Measurements from ENCODE around the gene DISP2. TPM values are rescaled to one million over a fixed set of nuclear protein-coding genes. Genes with fewer than 3 reads are reported as not detected.

The DISP2 gene
- total RNA-seq, 1 donor from 2014 or later = 3.2 TPM

DNA sequence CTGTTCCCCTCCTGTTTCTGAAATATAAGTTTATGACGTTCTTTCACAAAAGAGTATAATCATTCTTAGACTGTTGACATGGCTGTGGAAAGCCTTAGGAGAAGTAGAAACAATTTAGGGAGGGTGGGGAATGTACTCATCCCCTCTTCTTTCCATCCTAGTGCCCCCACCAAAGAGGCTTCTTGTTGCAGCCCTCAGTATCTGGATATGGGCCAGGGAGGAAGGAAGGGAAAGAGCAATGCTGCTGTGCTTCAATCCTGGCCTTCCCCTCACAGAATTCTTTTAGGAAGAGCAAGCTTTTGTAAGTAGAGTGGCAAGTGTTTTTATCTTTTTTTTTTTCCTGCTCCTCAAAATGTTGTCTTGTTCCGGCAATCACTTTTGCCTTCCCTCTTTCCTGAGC is 32.8 kb upstream of the DISP2 start:
- no peaks in the 10 kb centered on the region for H3K36me3 ChIP-seq (ENCODE audit: control insufficient read depth, insufficient read depth, low read length)
- no peak overlapping the region for H3K4me3 ChIP-seq (ENCODE audit: low read depth, low read length)
- no peak for DNase-seq (ENCODE audit: low read depth)
- no peaks in the 10 kb centered on the region for H3K27me3 ChIP-seq (ENCODE audit: control insufficient read depth, insufficient read depth, low read length)
- TF ChIP-seq, protein P1, sequence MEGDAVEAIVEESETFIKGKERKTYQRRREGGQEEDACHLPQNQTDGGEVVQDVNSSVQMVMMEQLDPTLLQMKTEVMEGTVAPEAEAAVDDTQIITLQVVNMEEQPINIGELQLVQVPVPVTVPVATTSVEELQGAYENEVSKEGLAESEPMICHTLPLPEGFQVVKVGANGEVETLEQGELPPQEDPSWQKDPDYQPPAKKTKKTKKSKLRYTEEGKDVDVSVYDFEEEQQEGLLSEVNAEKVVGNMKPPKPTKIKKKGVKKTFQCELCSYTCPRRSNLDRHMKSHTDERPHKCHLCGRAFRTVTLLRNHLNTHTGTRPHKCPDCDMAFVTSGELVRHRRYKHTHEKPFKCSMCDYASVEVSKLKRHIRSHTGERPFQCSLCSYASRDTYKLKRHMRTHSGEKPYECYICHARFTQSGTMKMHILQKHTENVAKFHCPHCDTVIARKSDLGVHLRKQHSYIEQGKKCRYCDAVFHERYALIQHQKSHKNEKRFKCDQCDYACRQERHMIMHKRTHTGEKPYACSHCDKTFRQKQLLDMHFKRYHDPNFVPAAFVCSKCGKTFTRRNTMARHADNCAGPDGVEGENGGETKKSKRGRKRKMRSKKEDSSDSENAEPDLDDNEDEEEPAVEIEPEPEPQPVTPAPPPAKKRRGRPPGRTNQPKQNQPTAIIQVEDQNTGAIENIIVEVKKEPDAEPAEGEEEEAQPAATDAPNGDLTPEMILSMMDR (IDR thresholded peaks at IDR 0.05; ENCODE audit: insufficient read depth, low read length, poor library complexity, severe bottlenecking) = no peak

DNA sequence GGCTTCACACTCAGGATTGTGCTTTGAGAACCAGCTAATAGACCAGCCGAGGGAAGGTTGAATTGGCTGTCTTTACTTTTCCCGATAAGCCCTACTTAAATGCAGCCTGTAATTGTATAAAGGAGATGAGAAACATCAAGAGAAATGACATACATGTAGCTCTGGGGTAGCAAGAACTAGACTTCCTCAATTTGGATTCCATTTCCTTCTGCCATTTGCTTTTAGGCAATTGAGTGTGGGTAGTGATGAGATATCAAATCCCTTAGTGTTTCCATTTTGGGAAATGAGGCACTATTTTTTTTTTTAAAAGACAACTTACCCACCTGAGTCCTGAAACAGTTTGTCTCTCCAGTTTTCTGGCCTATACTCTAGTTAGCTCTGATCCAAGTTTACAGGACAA is 32.3 kb upstream of the DISP2 start:
- Histone ChIP-seq H3K36me3 (ENCODE audit: control insufficient read depth, insufficient read depth, low read length) (no peaks in the 10 kb centered on the region), H3K4me3 (ENCODE audit: low read depth, low read length) (no peak overlapping the region), H3K27me3 (ENCODE audit: control insufficient read depth, insufficient read depth, low read length) (no peaks in the 10 kb centered on the region)
- TF ChIP-seq, protein P1 (IDR thresholded peaks at IDR 0.05; ENCODE audit: insufficient read depth, low read length, poor library complexity, severe bottlenecking) = no peak
- DNase-seq (ENCODE audit: low read depth) = no peak

DNA sequence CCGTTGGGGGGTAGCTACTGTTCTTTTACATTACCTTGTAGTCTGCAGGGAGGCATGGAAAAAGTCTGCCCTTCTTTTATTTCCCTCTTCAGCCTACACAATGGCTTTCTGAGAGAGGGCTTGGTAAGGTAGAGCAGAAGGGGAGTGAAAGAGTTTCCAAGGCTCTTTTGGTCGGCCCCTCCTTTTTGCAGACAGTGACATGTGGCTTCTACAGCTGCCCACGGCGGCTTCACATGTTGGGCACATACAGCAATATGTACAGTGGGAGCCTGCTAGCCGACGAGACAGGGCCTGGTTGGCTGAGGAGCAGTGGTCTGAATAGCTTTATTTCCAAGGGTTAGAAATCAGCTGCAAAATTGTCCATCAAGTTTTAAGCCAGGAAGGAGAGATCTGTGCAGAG is 30.6 kb upstream of the DISP2 start:
- no peak overlapping the region for H3K4me3 ChIP-seq (ENCODE audit: low read depth, low read length)
- TF ChIP-seq, protein P1 (IDR thresholded peaks at IDR 0.05; ENCODE audit: insufficient read depth, low read length, poor library complexity, severe bottlenecking) = no peak
- no peaks in the 10 kb centered on the region for H3K36me3 ChIP-seq (ENCODE audit: control insufficient read depth, insufficient read depth, low read length)
- DNase-seq (ENCODE audit: low read depth) = no peak
- no peaks in the 10 kb centered on the region for H3K27me3 ChIP-seq (ENCODE audit: control insufficient read depth, insufficient read depth, low read length)

DNA sequence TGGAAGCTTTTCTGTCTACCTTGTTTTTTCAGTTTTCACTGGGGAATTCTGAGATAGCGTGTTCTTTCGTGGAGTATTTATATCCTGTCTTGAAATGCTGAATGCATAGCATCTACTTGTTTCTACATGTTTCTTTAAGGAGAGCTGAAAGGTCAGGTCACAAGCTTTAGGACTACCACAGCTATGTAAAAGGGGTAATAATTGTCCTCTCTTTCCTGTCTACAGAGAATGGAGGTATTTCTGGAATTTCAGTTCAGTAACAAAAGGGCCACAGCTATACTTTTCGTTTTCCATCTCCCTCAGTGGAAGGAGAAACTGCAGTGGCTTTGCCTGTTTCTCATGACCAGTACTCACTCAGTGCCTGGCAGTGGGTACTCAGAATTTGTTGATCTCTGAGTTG is 29.8 kb upstream of the DISP2 start:
- H3K27me3 ChIP-seq (ENCODE audit: control insufficient read depth, insufficient read depth, low read length) = no peaks in the 10 kb centered on the region
- no peak overlapping the region for H3K4me3 ChIP-seq (ENCODE audit: low read depth, low read length)
- no peaks in the 10 kb centered on the region for H3K36me3 ChIP-seq (ENCODE audit: control insufficient read depth, insufficient read depth, low read length)
- TF ChIP-seq, protein P1 (IDR thresholded peaks at IDR 0.05; ENCODE audit: insufficient read depth, low read length, poor library complexity, severe bottlenecking) = no peak
- DNase-seq (ENCODE audit: low read depth) = no peak

DNA sequence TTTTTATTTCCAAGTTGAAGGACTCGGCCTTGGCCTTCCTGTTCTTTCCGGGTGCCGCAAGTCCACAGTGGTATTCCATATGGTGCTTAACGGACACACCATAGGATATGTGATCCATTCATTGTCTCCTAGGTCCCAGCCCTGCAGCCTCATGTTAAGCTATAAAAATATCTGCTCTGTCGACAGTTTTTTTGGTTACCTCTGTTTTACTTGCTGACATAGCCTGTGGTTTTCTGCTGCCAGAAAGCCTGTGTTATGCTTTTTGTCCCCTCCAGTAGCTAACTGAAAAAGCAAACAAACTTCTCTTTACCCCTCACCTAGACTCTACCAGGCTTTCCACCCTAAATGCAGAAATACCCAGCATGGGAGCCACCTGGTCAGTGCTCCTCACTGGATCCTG is 29.3 kb upstream of the DISP2 start:
- H3K27me3 ChIP-seq (ENCODE audit: control insufficient read depth, insufficient read depth, low read length) = no peaks in the 10 kb centered on the region
- DNase-seq (ENCODE audit: low read depth) = no peak

DNA sequence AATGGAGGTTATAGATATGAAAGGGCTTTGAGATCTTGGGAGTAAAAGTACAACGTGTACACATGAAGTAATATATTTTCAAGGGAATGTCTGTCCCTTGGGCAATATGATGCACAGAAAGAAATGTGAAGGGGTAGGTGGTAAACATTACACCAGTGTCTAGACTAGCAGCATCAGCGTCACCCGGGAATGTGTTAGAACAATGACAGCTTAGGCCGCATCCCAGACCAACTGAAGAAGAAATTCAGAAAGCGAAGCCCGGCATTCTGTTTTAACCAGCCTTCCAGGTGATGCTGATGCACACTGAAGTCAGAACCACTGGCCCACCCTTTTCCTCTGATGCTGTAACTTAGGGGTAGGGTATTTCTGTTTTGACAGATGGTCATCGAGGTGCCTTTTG is 28.2 kb upstream of the DISP2 start:
- H3K27me3 ChIP-seq (ENCODE audit: control insufficient read depth, insufficient read depth, low read length) = no peaks in the 10 kb centered on the region
- TF ChIP-seq, protein P1 (IDR thresholded peaks at IDR 0.05; ENCODE audit: insufficient read depth, low read length, poor library complexity, severe bottlenecking) = no peak
- no peak for DNase-seq (ENCODE audit: low read depth)
- no peaks in the 10 kb centered on the region for H3K36me3 ChIP-seq (ENCODE audit: control insufficient read depth, insufficient read depth, low read length)
- no peak overlapping the region for H3K4me3 ChIP-seq (ENCODE audit: low read depth, low read length)

More for the DNA sequence above, 29.3 kb upstream of the DISP2 start:
- TF ChIP-seq, protein P1 (IDR thresholded peaks at IDR 0.05; ENCODE audit: insufficient read depth, low read length, poor library complexity, severe bottlenecking) = no peak
- Histone ChIP-seq H3K4me3 (ENCODE audit: low read depth, low read length) (no peak overlapping the region), H3K36me3 (ENCODE audit: control insufficient read depth, insufficient read depth, low read length) (no peaks in the 10 kb centered on the region)

Measured in kidney epithelial cell (primary cell).